AG10803 (cell line): ENCODE measurements around the gene GPC5.

ENCODE experiments used
- DNase-seq: peaks from one replicate; pipeline ENCODE4 v3.0.0; 2010; ENCODE audit warnings: low read depth
- H3K4me3 ChIP-seq: 2 replicates; pipeline ENCODE4 v1.5.1; 2011; ENCODE audit warnings: mild to moderate bottlenecking, low read length, control low read depth
- TF ChIP-seq, protein P1 (sequence below): conservative IDR thresholded peaks from 2 replicates; pipeline ENCODE4 v1.5.1; 2011; ENCODE audit warnings: mild to moderate bottlenecking, low read length, control low read depth, inconsistent platforms

The GPC5 gene

GRCh38 chr13:91491980-91492379 is 93.6 kb downstream of the GPC5 start:
- TF ChIP-seq, protein P1, sequence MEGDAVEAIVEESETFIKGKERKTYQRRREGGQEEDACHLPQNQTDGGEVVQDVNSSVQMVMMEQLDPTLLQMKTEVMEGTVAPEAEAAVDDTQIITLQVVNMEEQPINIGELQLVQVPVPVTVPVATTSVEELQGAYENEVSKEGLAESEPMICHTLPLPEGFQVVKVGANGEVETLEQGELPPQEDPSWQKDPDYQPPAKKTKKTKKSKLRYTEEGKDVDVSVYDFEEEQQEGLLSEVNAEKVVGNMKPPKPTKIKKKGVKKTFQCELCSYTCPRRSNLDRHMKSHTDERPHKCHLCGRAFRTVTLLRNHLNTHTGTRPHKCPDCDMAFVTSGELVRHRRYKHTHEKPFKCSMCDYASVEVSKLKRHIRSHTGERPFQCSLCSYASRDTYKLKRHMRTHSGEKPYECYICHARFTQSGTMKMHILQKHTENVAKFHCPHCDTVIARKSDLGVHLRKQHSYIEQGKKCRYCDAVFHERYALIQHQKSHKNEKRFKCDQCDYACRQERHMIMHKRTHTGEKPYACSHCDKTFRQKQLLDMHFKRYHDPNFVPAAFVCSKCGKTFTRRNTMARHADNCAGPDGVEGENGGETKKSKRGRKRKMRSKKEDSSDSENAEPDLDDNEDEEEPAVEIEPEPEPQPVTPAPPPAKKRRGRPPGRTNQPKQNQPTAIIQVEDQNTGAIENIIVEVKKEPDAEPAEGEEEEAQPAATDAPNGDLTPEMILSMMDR, result no peak
- DNase-seq, result no peak
- H3K4me3 ChIP-seq, result no peak overlapping the region

GRCh38 chr13:91493442-91493841 is 95.0 kb downstream of the GPC5 start:
- DNase-seq, result no peak
- no peak overlapping the region for H3K4me3 ChIP-seq
- TF ChIP-seq, protein P1, result no peak

- DNase-seq, result no peak
- no peak overlapping the region for H3K4me3 ChIP-seq
- TF ChIP-seq, protein P1, result no peak
Observed at GRCh38 chr13:91498298-91498697, 99.9 kb downstream of the GPC5 start.

DNA sequence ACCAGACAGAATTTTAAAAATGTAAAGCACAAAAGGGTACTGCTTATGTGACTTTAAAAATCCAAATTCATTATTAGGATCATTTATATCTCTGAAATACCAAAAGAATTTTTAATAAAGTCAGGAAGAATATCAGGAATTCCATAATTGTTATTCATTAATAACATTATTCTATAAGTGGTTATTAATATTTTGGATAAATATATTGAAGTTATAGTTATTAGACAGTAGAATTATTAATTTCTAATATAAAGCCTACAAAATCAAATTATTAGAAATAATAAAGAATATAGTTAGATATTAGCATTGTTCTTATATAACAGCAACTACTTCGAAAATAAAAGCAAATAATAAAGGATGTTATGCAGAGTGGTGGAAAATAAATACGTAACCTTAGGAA is 105.8 kb downstream of the GPC5 start:
- H3K4me3 ChIP-seq, result no peak overlapping the region
- TF ChIP-seq, protein P1, result no peak
- DNase-seq, result no peak

- no peak for DNase-seq
- TF ChIP-seq, protein P1, result no peak
- no peak overlapping the region for H3K4me3 ChIP-seq
Observed at GRCh38 chr13:91506759-91507158, 108.3 kb downstream of the GPC5 start.

GRCh38 chr13:91510058-91510457 is 111.6 kb downstream of the GPC5 start:
- TF ChIP-seq, protein P1, result no peak
- no peak for DNase-seq
- H3K4me3 ChIP-seq, result no peak overlapping the region

DNA sequence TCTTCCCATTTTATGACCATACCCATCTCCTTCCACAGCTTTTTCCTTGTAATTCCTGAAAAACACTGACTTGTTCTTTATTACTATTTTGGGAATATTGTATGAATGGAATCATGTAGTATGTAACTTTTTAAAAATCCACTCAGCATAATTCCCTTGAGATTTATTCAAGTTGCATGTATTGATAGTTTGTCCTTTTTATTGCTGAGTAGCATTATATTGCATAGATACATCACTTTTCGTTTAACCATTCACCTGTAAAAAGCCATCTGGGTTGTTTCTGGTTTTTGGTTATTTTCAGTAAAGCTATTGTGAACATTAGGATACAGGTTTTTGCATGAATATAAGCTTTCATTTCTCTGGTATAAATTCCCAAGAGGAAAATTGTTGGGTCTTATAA is 115.4 kb downstream of the GPC5 start:
- no peak for DNase-seq
- H3K4me3 ChIP-seq, result no peak overlapping the region
- TF ChIP-seq, protein P1, result no peak
